Hindlimb muscle (tissue), 1 donor: ENCODE measurements around the gene RBPJL. TPM values are rescaled to one million over a fixed set of nuclear protein-coding genes. Genes with fewer than 3 reads are reported as not detected.

ENCODE experiments used
- DNase-seq: peaks from one replicate; pipeline ENCODE4 v3.0.0-alpha.2; 2013
- polyA plus RNA-seq: library from polyadenylated mRNA; unstranded; fragments of 120-200 nt; gene quantifications from one replicate; pipeline ENCODE4 v1.2.1, GENCODE V29; 2013; ENCODE audit not compliant: insufficient read length

Gene RBPJL
- polyA plus RNA-seq, 1 donor: not detected

- DNase-seq: peak; percentile 98
These were observed 56.4 kb downstream of the RBPJL start, which contains the start of gene SYS1 for GRCh38 chr20:45362804-45363610. Gene SYS1 (plus strand): TSS chr20:45363156. CDS start chr20:45363532, 376 bp downstream.

GRCh38 chr20:45363611-45364492, 57.2 kb downstream of the RBPJL start:
- DNase-seq: no peak

- no peak for DNase-seq
These were observed 58.9 kb downstream of the RBPJL start for GRCh38 chr20:45365444-45365970.

- no peak for DNase-seq
These were observed 59.6 kb downstream of the RBPJL start for GRCh38 chr20:45366192-45366591.

- no peak for DNase-seq
These were observed 60.0 kb downstream of the RBPJL start for GRCh38 chr20:45366631-45367030.

GRCh38 chr20:45367126-45367525, 60.5 kb downstream of the RBPJL start:
- DNase-seq: no peak

Other genes starting within 250 kb of the RBPJL start
- 0.04 TPM for gene KCNS1, start 205.7 kb upstream of the RBPJL start, polyA plus RNA-seq
- gene WFDC5, start 191.7 kb upstream of the RBPJL start, polyA plus RNA-seq: not detected
- not detected for gene WFDC12, start 182.4 kb upstream of the RBPJL start, polyA plus RNA-seq
- not detected for gene PI3, start 131.9 kb upstream of the RBPJL start, polyA plus RNA-seq
- not detected for gene SEMG1, start 99.8 kb upstream of the RBPJL start, polyA plus RNA-seq
- gene SEMG2, start 85.5 kb upstream of the RBPJL start, polyA plus RNA-seq: not detected
- not detected for gene SLPI, start 52.3 kb upstream of the RBPJL start, polyA plus RNA-seq
- 0.45 TPM for gene MATN4, start 1.5 kb downstream of the RBPJL start, polyA plus RNA-seq
- 7.2 TPM for gene SDC4, start 41.6 kb downstream of the RBPJL start, polyA plus RNA-seq
- gene SYS1, start 56.3 kb downstream of the RBPJL start, polyA plus RNA-seq: 18.7 TPM
- 0.89 TPM for gene TP53TG5, start 71.5 kb downstream of the RBPJL start, polyA plus RNA-seq
- gene DBNDD2, start 101.4 kb downstream of the RBPJL start, polyA plus RNA-seq: 25.0 TPM
- 83.3 TPM for gene PIGT, start 109.3 kb downstream of the RBPJL start, polyA plus RNA-seq
- not detected for gene WFDC2, start 162.9 kb downstream of the RBPJL start, polyA plus RNA-seq
- gene SPINT3, start 208.8 kb downstream of the RBPJL start, polyA plus RNA-seq: not detected
- not detected for gene WFDC6, start 232.6 kb downstream of the RBPJL start, polyA plus RNA-seq
- gene EPPIN, start 240.6 kb downstream of the RBPJL start, polyA plus RNA-seq: 0.12 TPM